ENCODE results near the gene FBXO41.

FBXO41 gene

DNA sequence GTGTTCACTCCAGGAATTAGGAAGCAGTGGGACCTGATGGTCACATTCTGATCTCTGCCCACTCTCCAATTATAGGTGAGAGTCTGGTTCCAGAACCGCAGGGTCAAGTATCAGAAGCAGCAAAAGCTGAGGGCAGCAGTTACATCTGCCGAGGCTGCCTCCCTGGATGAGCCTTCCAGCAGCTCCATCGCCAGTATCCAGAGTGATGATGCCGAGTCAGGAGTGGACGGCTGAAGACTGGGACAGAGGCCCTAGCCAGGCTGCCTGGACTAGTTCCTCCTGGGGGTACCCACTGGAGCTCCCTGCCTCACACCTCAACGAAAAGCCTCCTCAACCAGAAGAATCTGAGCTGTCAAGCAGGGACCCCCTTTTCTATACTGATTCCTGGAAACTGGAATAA lies 73.6 kb downstream of the FBXO41 start:
- no peak for DNase-seq

DNA sequence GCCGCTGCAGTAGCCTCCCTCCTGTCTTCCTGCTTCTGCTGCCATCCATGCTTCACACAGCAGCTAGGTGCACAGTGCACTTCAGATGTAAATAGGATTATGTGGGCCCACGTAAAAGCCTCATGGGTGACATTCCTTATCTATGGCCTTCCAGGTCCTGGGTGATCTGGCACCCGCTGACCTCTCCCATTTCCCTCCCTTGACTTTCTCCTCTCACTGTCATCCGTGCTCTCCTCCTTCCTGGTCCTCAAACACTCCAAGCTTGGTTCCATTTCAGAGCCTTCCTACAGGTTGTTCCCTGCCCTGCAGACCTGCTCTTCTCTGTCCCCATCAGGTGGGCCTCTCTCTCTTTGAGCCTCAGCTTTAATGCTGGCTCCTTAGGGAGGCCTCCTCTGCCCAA lies 74.3 kb downstream of the FBXO41 start:
- DNase-seq: no peak

DNA sequence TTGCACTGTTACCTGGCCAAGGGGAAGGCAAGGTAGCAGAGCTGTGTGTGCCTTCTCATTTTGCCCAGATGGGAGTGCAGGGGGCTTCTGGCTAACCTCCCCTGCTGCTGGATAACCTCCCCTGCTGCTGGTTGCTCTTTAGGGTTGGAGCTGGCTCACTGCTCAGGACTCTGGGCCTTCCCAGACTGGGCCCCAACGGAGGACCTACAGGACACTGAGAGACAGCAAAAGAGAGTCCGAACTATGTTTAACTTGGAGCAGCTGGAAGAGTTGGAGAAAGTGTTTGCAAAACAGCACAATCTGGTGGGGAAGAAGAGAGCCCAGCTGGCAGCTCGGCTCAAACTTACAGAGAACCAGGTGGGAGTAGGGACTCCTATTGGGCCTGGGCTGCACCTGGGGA lies 76.0 kb downstream of the FBXO41 start:
- DNase-seq: no peak

DNA sequence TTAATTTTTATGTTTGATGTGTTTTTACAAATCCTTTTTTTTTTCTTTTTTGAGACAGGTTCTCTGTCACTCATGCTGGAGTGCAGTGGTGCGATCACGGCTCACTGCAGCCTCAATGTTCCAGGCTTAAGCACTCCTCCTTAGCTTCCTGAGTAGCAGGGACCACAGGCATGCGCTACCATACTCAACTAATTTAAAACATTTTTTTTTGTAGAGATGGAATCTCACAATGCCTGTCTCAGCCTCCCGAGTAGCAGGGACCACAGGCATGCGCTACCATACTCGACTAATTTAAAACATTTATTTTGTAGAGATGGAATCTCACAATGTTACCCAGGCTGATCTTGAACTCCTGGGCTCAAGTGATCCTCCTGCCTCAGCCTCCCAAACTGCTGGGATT lies 78.7 kb downstream of the FBXO41 start:
- no peak for DNase-seq

Data from activated T-cell treated with anti-CD3 and anti-CD28 coated beads for 4 hours (primary cell).